DMS153 treated with DMSO at 0.1 percent for 48 hours (cell line): Measurements from ENCODE around the gene SLC23A2.
"Not testable (repeated sequence)": the region's sequence is repeated elsewhere in the genome, so short reads cannot be mapped to it uniquely, and the experiment has no call there.

Experiments used
- DNase-seq: peaks from one replicate; lab custom pipeline; 2025; ENCODE audit not compliant: unreplicated experiment; lab: John Stamatoyannopoulos, UW

Gene SLC23A2

DNA sequence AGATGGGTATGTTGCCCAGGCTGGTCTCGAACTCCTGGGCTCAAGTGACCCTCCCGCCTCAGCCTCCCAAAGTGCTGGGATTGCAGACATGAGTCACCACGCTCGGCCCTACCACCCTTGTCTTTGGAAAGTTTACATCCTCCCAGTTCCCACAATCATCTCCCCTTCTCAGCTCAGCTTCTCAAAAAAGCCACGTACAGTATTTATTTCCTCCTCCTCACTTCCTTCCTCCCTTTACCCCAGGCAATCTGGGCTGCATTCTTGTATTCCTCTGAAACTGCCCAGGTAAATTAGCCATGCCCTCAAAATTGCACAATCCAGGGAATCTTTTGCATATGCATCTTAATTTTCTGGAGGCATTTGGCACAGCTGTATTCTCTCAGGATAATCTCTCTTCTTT is 7.4 kb upstream of the SLC23A2 start:
- DNase-seq: no peak

DNA sequence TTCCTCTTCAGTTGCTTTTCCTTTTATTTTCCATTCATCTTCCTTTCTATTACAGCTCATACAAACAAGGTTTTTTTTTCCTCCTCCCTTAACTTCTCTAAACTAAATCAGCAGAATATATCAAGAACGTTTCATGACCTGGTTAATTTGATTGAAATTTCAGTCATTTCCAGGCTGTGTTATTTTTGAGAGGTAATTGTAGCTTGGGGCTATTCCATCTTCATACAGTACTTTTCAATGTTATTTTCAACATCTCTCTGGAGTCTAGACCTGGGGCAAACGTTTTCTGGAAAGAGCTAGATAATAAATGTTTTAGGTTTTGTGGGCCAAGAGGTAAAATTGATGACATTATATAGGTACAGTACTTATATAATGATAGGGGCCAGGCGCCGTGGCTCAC is 4.0 kb upstream of the SLC23A2 start:
- no peak for DNase-seq

DNA sequence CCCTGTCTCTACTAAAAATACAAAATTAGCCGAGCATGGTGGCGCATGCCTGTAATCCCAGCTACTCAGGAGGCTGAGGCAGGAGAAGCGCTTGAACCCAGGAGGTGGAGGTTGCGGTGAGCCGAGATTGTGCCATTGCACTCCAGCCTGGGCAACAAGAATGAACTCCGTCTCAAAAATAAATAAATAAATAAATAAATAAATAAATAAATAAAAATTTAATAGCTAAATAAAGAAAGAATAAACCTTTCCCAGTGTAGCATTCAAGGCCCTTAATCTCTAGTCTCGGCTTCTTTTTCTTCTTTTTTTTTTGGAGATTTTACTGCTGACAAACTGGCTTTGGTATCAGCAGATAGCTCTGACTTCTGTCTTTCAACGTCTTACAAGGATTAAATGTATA is 3.5 kb upstream of the SLC23A2 start:
- DNase-seq: not testable (repeated sequence)

DNA sequence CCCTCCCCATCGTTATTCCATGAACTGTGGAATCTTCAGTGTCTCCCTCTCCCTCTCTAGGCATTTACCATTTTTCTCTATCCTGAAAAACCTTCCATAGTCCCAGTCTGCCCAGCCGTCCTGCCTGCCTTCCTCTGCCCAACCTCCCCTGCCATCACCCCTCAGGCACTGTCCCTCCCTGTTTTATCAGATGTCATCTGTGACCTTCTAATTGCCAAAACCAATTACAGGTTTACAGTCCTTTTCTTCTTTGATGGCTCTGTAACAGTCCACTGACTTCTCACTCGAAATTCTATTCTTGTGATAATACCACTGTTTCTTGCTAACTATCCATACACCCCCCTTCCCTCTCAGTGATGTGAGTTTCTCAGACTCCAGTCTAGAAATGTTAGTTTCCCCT is 2.3 kb upstream of the SLC23A2 start:
- DNase-seq: no peak

DNA sequence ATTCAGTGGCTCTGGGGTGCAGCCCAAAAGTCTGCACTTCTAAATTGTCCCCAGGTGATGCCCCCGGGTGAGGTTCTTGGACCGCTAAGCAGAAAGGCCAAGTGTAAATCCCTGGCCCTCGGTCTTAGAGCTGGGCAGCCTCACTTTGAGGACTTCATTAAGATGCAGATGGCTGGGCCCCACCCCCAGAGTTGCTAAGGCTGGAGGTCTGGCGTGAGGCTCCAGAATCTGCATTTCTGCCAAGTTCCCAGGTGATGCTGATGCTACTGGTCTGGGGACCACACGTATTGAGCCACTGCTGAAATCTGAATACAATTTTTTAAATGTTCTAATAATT is 735 bp upstream of the SLC23A2 start:
- no peak for DNase-seq

DNA sequence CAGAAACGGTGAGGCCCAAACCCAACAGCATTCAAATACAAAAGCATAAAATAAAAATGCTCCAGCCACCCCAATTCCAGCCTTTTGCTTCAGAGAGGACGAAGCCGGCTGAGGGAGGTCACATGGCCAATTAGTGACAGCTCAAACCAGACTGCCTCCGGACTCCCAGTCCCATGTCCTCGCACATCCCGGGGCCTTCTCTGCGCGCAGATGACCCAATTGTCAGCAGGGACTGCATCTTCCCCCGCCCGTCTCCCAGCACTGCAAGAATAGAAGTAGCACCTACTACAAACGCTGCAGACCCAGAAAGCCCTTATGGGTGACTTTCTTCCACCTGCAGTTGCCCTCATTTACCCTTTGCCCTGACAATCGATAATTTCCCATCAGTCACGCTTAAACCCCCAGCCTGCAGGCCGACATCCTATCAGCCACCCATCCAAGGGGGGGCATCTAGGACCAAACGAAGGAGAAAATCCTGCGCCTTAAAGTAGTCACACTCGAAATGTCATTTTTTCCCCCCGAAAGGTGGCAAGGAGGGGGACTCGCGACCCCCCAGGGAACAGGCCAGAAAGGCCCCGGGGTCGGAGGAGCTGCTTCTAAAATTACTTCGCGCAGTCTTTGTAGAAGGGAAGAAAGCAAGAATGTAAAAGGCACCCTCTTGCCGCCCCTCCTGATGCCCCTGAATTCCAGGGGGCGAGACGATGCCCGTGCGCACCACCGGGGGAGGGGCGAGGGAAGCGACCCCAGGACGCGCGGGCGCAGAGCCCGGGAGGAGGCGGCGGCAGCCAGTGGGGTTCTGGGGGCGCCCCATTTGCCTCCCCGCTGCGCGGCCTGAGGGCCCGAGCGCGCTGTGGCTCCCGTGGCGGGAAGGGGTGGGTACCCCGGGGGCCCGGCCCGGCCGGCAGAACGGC is 792 bp downstream of the SLC23A2 start:
- peak; percentile 6 for DNase-seq

DNA sequence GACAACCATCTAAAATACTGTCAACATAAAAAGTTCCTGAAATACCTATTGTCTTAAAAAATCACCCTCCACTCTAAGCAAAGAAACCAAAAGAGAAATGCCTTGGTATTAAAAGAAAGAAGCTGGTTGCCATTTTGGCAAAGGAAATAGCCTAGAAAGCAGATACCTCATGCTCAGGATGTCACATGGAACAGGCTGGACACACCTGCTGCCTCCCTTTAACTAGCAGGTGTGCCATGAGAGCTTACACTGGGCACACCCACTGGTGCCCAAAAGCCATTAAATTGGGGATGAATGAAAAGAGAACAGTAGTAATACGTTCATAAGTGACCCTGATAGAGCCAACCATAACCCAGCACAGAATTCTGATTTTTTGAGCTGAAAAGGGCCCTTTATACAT is 1.5 kb downstream of the SLC23A2 start:
- peak; percentile 37 for DNase-seq

DNA sequence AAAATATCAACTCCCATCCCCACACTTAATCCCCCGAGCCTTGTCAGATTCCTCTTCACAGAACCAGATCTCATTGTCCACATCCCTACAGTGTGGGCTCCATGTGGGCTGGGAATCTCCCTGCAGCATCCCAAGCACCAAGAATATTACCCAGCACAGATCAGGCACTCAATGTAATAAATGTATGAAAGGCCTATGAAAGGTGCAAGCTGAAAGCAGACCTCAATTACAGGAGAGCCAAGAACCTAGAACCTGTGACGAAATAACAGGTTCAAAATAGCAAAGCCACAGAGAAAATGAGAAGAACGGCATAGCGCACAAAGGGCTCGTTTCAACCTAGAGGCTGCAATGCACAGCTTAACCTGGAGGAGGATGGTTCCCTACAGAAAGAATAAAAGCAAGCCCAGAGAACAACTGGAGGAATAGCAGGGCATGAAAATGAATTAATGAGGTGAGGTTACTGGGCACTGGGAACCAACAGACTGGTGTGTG is 3.1 kb downstream of the SLC23A2 start:
- no peak for DNase-seq

DNA sequence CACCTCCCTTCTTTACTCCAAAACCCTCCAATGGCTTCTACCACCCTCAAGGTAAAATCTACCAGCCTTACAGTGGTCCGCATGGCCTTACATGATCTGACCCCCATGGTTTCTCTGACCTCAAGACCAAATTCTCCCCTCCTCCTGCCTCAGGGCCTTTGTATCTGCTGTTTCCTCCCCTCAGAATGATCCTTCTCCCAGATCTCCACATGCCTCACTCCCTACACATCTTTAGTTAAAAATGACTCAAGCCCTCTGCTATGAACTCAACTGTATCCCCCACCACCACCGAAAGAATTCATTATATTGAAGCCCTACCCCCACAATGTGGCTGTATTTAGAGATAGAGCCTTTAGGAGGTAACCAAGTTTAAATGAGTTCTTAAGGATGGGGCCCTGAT is 4.1 kb downstream of the SLC23A2 start:
- no peak for DNase-seq

DNA sequence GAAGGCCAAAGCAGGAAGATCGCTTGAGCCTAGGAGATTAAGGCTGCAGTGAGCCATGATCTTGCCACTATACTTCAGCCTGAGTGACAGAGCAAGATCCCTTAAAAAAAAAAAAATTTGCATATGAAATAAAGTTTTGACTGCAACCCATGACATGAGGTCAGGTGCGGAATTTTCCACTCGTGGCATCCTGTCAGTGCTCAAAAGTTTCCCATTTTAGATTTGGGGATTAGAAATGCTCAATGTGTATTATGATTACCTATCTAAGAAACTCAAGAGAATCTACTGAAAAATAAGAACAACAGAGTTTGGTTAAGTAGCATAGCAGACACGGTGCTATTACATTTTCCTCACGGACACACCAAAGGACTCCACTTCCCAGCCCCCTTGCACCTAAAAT is 11.7 kb downstream of the SLC23A2 start:
- DNase-seq: no peak

DNA sequence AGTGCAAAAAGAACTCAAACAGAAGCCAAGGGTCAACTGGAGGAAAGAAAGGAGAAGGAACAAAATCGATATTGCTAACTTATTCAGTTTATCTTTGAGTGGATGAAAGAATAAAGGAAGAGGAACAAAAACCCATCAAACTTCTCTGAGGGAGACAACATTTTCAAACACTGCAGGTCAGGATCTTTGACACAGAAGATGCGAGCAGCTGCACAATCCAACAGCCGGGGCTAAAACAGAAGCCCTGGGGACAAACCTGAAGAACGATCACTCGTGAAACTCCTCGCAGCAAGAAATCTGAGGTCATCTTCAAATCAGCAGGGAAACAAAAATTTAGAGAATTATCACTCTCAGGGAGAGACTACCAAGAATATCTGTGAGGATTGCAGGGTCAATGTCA is 14.2 kb downstream of the SLC23A2 start:
- no peak for DNase-seq

DNA sequence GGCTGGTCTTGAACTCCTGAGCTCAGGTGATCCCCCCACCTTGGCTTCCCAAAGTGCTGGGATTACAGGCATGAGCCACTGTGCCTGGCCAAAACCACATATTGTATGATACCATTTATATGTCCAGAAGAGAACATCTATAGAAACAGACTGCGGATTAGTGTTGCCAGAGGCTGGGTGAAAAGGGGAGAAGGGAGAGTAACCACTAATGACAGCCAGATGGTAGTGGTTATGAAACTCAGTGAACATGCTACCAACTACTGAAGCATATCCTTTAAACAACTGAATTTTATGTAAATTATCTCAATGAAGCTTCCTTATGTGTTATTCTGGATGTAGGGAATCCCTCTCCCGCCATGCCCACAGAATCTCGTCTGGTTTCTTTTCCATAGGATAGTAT is 15.7 kb downstream of the SLC23A2 start:
- DNase-seq: no peak

DNA sequence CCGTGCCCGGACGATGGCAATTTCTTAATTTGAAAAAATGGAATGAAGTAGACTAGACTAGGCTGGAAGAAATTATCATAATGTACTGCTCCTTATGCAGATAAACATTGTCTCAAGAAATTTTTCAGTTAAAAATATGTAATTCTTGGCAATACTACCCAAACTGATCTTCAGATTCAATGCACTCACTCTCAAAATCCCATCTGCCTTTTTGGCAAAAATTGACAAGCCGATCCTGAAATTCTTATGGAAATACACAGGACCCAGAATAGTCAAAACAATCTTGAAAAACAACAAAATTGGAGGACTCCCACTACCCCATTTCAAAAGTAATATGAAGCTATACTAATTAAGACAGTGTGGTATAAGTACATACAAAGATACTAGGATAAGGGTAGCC is 19.0 kb downstream of the SLC23A2 start:
- no peak for DNase-seq

DNA sequence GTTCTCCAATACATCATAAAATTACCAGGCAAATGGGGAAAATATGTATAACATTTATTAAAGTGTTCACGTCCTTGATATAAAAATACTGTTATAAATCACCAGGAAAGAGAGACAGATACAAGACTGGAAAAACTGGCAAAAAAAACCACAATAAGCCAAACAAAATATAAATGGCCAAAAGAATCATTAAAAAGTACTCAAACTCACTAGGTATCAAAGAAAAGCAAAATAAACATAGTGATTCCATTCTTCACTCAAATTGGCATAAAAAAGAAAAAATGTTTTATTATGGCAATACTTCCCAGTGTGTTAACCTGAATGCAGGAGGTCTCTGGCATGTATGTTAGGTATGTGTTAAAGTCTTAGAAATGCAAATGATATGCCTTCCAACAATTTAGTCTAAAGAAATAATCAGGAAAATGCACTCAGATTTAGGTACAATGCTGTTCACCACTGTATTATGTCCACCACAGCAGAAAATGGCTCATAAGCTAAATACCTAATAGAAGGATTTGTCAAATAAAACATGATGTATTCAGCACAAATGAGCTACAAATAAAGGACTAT is 21.4 kb downstream of the SLC23A2 start:
- DNase-seq: no peak

DNA sequence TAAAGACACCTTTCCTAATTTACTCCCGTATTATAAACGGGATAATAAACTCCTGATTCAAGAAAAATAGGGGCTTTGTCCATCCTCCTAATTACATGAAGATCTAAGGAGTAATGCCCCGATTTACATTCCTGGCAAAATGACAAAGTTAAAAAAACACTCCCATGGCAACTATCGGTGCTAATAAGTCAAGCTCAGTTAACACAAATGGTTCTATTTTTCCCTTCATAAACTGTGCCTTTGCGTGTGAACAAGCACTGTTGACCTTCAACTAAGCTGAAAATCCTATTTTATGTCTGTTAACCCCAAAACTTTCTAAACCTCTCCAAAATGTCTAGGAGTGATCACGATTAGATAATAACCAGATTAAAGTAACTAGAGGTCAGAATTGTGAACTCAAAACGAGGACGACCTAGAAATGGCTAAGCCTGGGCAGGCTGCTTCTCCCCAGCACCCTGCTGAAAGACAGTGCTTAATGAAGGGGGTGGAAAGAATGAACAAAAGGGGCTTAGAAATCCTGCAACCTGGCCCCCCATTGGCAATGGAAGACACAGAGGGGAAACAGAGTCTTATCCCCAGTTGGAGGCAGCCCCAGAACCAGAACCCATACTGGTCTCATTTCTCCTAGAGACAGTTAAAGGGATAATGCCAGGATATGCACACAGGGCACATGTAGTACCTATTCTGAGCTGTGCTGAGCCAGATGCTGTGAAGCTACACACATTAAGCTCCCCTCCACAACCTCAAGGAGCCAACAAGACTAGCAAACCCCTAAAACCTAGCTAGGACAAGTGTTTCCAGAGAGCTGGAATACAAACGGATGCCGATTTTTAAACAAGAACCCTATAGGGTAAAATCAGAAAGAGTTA is 23.0 kb downstream of the SLC23A2 start:
- no peak for DNase-seq

DNA sequence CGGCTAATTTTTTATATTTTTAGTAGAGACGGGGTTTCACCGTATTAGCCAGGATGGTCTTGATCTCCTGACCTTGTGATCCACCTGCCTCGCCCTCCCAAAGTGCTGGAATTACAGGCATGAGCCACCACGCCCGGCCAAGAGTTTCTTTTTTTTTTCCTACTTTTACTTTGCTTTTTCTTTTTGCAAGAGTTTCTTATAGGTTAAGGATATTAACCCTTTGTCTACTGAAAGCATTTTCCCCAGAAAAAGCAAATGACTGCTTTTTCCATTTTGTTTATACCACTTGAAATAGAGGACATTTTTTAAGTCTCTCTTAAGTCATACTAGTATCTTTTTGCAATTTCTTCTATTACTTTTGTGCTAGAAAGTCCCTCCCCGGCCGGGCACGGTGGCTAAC is 25.3 kb downstream of the SLC23A2 start:
- not testable (repeated sequence) for DNase-seq

DNA sequence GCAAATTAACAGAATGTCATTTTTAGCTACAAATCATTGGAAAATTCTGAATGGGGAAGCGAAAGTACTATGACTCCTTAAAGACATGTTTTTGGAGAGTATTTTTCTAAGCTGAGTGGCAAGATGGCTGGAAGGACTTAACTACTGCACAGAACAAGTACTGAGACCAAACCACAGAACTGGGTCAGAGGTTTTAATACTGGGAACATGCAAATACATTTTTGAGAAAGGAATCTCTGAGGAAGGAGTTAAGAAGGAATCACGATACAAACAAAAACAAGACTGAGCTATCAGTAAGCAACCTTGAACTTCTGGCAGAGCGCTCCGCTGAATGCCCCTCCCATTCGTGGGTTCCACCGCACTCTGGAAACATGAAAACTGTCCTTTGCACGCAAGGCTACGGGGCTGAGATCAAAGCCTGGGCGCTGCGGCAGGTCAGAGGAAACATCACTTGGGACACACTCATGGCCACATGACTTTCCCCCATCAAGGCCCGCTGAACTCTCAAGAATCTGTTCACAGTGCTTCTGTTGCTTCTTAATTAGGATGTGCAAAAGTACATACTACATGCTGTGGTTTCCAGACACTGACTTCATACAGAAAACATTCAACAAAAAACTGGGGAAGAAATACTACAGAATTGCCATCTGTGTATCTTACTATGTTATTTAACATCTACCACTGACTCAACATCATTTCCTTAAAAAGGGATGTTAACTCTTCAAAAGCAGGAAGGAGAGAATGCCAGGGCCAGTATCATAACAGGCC is 27.8 kb downstream of the SLC23A2 start:
- DNase-seq: no peak

DNA sequence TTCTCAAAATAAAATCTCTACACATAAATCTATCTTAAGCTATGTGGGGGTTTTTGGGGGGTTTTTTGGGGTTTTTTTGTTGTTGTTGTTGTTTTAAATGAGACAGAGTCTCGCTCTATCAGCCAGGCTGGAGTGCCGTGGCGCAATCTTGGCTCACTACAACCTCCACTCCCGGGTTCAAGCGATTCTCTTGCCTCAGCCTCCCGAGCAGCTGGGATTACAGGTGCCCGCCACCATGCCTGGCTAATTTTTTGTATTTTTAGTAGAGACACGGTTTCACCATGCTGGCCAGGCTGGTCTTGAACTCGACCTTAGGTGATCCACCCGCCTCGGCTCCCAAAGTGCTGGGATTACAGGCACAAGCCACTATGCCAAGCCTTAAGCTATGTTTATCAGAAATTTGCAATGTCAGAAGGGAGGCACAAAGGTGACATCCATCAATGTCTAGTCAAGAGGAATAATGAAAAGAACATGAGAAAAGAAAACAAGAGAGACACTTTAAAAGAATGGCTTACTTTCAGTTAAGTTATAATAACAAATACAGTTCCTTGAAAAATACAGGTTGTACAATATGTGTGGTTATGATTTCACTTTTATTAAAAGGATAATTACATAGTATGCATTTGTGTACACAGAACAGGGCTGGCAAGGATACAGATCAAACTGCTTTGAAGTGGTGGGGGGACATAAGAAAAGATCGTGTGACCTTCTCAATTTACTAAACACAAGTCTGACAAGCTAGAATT is 28.6 kb downstream of the SLC23A2 start:
- no peak for DNase-seq

DNA sequence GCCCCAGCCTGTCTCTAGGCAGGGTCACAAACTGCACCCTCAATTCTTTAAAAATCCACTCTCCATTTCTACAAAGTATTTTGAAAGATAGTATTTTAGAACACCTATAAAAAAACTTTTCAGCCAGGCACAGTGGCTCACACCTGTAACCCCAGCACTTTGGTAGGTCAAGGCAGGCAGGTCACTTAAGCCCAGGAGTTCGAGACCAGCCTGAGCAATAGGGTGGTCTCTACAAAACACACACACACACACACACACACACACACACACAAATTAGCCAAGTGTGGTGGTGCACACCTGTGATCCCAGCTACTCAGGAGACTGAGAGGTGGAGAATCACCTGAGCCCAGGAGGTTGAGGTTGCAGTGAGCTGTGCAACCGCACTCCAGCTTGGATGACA is 30.2 kb downstream of the SLC23A2 start:
- no peak for DNase-seq

DNA sequence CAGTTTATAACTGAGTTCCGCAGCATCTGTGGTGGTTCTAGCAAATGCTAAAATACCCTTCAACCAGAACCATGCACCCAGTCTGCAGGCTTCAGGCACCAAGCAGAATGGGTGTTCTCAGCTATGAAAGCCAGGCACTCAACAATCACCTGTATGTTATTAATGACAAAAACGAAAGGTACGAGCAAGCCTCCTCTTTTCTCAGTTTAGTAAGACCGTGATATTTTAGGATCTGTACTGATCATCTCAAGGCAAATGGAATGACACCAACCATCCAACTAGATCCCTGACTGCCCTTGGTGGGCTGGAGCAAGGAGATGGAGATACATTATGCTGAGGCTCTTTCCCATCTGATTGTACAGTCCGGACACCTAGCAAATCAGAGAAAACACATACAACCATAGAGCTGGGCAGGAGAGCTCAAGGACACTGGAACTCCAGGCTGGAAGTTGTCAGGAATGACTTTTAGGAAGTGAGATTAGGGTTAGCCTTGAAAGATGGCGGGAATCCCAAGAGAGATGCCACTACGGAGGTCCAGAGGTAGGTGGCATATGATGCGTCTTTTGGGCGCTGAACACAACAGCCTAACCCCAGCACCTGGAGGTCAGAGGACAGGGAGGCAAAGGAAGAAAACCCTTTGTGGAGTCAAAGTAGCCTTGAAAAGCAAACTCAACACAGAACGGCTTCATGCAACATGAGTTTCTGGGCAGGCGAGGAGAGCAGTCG is 33.4 kb downstream of the SLC23A2 start:
- no peak for DNase-seq
